Measurements from ENCODE around the gene GAB4.

The GAB4 gene

DNA sequence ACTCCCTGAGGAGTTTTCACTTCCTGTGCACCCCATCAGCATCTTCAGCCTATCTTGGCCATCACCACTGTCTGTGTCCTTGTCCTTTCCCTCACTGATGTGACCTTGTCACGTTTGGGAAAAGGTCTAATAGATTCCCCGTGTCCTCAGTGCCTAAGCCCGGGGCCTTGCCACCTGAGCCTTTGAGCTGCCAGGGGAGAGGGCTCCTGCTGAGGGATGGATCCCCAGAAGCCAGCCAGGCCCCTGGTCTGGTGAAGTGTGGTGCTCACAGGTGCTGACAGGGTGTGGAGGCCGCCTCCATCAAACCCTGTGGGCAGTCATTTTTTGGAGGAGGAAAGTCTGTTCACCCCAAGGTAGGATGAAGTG, 47.2 kb downstream of the GAB4 start:
- no peak for DNase-seq (ENCODE audit: low read depth)
- TF ChIP-seq, protein P1, sequence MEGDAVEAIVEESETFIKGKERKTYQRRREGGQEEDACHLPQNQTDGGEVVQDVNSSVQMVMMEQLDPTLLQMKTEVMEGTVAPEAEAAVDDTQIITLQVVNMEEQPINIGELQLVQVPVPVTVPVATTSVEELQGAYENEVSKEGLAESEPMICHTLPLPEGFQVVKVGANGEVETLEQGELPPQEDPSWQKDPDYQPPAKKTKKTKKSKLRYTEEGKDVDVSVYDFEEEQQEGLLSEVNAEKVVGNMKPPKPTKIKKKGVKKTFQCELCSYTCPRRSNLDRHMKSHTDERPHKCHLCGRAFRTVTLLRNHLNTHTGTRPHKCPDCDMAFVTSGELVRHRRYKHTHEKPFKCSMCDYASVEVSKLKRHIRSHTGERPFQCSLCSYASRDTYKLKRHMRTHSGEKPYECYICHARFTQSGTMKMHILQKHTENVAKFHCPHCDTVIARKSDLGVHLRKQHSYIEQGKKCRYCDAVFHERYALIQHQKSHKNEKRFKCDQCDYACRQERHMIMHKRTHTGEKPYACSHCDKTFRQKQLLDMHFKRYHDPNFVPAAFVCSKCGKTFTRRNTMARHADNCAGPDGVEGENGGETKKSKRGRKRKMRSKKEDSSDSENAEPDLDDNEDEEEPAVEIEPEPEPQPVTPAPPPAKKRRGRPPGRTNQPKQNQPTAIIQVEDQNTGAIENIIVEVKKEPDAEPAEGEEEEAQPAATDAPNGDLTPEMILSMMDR (IDR thresholded peaks at IDR 0.05; ENCODE audit: low read depth, low read length, missing control alignments), result no peak
- no peak overlapping the region for H3K4me3 ChIP-seq (ENCODE audit: low read depth, low read length)

DNA sequence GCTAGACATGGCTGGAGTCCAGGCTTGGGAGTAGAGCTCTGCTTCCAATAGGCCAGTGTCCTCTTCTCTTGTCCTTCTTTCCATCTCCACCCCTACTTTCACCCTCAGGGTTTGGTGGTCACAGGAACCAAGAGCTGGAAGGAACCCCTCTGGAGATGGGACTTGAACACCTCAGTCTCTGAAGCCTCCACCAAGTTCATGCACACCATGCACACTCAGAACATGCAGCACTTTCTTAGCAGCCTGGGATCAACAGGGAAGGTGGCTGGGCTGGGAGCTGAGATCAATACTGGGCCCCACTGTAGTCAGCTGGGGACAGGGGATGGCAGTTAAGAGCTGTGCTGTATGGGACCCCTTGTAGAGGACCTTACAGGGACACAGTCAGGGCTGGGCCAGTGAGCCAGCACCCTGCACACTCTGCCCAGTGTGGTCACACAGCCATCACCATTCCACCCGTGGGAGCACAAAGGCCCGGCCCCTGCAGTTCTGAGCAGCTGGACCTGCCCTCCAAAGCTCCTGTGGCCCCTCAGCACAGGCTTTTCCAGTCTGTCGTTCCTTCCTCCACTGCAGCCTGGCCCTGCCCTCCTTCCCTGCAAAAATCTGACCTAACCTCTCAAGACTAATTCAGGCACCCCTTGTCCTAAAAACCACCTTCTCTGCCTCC, 47.7 kb downstream of the GAB4 start:
- no peak for DNase-seq (ENCODE audit: low read depth)
- TF ChIP-seq, protein P1 (IDR thresholded peaks at IDR 0.05; ENCODE audit: low read depth, low read length, missing control alignments), result no peak
- H3K4me3 ChIP-seq (ENCODE audit: low read depth, low read length), result no peak overlapping the region

DNA sequence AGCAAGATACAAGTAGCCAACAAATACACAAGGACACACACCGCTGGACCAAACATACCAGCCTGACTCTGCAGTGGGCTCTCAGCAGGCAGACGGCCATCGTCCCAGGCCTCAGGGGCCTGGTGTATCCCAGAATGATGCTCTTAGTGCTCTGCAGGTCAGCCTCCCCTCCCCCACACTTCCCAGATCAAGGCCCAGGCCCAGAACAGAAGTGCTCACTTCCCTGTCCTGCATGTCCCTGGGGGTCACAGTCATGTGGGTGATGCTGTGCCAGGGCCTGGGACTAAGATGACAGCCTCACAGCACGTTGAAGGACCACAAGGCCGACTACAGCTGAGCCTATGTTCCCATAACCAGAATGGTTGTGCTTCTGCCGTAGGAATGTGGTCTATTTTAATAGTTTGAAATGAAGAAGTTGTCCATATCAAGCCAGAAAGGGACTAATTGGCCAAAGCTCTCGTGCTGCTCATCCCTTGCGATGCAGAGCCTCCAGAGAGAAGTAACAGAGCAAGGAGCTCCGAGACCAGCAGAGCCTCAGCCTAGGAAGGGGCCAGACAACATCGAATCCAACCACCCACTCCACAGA, 48.6 kb downstream of the GAB4 start:
- DNase-seq (ENCODE audit: low read depth), result no peak
- TF ChIP-seq, protein P1 (IDR thresholded peaks at IDR 0.05; ENCODE audit: low read depth, low read length, missing control alignments), result no peak
- H3K4me3 ChIP-seq (ENCODE audit: low read depth, low read length), result no peak overlapping the region

DNA sequence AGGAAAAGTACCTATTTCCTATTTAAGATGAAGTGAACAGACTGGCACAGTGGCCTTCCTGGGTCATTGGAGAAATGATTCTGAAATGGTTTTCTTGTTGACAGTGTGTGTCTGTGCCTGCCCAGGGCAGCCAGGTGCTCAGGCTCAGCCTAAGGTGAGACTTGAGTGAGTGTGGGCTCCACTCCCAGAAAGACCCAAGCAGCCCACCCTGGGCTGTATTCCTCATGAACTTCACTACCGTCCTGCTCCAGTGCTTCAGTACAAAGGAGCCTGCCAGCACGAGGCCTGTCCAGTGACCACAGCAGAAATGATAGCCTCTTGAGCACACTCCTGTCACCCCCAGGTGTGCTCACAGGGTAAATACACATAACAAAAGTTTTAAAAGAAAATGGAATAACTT, 49.5 kb downstream of the GAB4 start:
- TF ChIP-seq, protein P1 (IDR thresholded peaks at IDR 0.05; ENCODE audit: low read depth, low read length, missing control alignments), result no peak
- DNase-seq (ENCODE audit: low read depth), result no peak
- H3K4me3 ChIP-seq (ENCODE audit: low read depth, low read length), result no peak overlapping the region

DNA sequence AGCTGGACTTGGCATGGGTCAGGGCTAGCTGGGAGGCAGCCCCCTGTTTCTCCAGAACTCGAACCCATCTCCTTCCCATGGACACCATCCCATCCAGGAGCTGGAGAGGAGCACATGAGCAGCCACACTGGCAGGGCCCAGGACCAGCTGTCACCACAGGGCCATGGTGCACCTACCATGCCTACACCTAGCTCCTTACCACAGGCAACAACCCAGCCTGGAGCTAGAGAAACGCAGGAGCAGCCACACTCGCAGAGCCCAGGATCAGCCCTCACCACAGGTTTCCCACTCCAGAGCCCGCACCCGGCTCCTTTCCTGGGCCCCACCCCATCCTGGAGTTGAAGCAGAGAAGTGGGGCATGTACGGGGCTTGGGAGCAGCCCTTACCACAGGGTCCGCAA, 50.2 kb downstream of the GAB4 start:
- no peak for DNase-seq (ENCODE audit: low read depth)
- TF ChIP-seq, protein P1 (IDR thresholded peaks at IDR 0.05; ENCODE audit: low read depth, low read length, missing control alignments), result no peak
- no peak overlapping the region for H3K4me3 ChIP-seq (ENCODE audit: low read depth, low read length)

DNA sequence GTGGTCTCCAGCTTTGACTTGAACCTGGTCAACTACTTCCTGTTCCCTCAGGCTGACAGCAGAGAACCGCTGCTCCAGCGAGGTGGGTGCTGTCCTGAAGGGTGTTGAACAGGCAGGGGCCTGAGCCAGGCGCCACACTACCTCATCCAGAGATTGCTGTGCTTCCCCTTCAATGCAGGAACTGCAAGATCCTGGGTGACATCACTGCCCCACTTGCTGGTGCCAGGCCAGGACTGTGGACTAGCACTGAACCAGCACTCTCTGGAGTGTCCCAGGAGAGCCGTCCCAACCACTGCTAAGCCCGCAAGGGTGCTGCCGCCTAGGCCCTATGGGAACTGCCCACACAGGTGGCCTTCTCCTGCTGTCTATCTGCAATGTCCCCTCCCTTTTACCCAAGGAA, 51.7 kb downstream of the GAB4 start:
- TF ChIP-seq, protein P1 (IDR thresholded peaks at IDR 0.05; ENCODE audit: low read depth, low read length, missing control alignments), result no peak
- no peak for DNase-seq (ENCODE audit: low read depth)
- H3K4me3 ChIP-seq (ENCODE audit: low read depth, low read length), result no peak overlapping the region

DNA sequence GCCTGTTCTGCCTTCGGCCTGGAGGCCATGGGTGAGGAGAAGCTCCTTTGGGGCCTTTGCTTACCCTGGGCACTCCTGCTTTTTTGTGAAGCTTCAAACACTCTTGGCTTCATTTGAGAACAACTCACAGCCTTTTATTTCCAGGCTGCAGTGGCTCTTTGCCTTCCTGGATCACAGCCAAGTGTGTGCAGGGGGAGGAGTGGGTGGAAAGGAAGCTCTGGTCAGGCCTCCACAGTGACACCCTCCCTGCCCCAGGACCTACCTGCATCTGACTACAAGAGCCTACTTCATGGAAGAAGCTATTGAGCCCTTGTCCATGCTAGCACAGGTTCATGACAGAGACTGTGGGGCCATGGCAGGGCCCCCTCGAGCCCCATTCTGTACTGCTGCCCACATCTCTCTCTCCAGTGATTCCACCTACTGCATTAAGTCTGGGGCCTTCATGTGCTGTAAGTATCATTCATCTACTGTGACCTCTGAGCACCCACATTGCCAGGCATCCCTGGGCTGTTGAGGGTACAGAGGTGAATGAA, 52.3 kb downstream of the GAB4 start:
- no peak overlapping the region for H3K4me3 ChIP-seq (ENCODE audit: low read depth, low read length)
- DNase-seq (ENCODE audit: low read depth), result no peak

More for the DNA sequence above, 52.3 kb downstream of the GAB4 start:
- TF ChIP-seq, protein P1 (IDR thresholded peaks at IDR 0.05; ENCODE audit: low read depth, low read length, missing control alignments), result no peak
